IPS DF 6.9 (cell line): ENCODE results near the gene ZNF621.

Experiments
- DNase-seq: peaks from one replicate; pipeline ENCODE4 v3.0.0-alpha.2; 2013; ENCODE audit warnings: low read depth, low spot score
- H3K27ac ChIP-seq: one replicate; pipeline ENCODE4 v1.5.1; 2013; ENCODE audit warnings: low read length, control low read depth
- H3K27me3 ChIP-seq: 2 replicates; pipeline ENCODE4 v1.6.1; 2013; ENCODE audit warnings: mild to moderate bottlenecking, low read length; ENCODE audit not compliant: control insufficient read depth, insufficient read depth
- H3K36me3 ChIP-seq: 2 replicates; pipeline ENCODE4 v1.6.1; 2013; ENCODE audit warnings: low read length; ENCODE audit not compliant: control insufficient read depth, insufficient read depth
- H3K4me1 ChIP-seq: 2 replicates; pipeline ENCODE4 v1.6.1; 2013; ENCODE audit warnings: low read length; ENCODE audit not compliant: control insufficient read depth, insufficient read depth
- H3K4me3 ChIP-seq: 2 replicates; pipeline ENCODE4 v1.5.1; 2013; ENCODE audit warnings: mild to moderate bottlenecking, low read length
- H3K9me3 ChIP-seq: 2 replicates; pipeline ENCODE4 v1.6.1; 2013; ENCODE audit warnings: low read length, inconsistent platforms; ENCODE audit not compliant: control insufficient read depth, insufficient read depth
- WGBS: extraction: QIAGEN DNeasy Blood & Tissue Kit; methylation state at CpG from one replicate; pipeline ENCODE4 v1.1.7; 2013; ENCODE audit warnings: mixed read lengths, missing lambda C conversion rate; ENCODE audit not compliant: insufficient read length, insufficient coverage; 5-methylcytosine and 5-hydroxymethylcytosine counted together

The ZNF621 gene

DNA sequence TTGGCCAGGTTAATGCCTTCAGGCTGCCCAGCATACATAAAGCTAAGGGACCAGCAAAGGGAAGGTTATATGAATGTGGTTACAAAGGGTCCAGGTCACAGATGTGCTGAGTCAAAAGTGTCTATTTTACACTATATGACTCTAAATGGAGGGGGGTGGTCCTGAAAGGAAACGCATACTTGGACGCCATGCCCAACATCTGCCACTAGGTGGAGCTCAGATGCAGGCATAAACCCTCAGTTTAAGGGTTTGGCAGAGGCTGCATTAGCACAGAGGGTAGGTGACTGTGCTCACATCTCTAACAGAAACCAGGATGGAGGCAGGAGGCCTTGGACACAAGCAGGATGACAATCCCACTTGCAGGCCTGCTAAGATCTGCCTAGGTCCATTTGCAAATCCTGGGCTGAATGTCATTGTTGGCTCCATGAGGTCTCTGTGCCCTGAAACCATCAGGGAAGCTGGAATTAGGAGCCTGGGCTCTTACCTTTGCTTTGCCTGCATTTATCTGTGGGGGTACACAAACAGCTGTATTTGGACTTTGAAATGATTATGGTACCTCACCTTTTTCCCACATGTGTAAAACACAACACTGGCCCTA lies 55.8 kb downstream of the ZNF621 start:
- Histone ChIP-seq H3K4me3 (no peak overlapping the region), H3K36me3 (no peaks in the 10 kb centered on the region), H3K4me1 (no peaks in the 10 kb centered on the region; the same call in 1 of the 2 replicates), H3K27me3 (no peaks in the 10 kb centered on the region), H3K9me3 (no peaks in the 10 kb centered on the region), H3K27ac (no peak overlapping the region)
- DNase-seq: peak; percentile 73
- WGBS: no CpG with 5 or more reads among the region's 2 CpGs

DNA sequence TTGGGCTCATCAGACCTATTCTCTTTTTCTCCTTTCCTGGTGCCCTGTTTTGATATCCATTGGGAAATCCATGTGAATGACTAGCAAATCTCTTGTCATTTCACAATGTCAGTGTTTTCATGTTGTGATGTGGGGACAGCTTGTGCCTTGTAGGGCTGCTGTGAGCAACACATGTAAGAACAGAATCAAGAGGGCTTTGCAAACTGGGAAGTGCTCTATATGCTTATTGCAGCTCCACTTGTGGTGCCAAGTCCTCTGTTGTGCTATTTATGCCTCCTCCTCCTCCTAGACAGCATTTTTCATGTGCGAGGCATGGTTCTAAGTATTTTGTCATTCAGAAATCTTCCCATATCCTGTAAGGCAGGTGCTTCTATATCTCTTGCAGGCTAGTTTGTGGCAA lies 56.4 kb downstream of the ZNF621 start:
- no peaks in the 10 kb centered on the region for H3K9me3 ChIP-seq
- DNase-seq: no peak
- no peaks in the 10 kb centered on the region for H3K27me3 ChIP-seq
- H3K36me3 ChIP-seq: no peaks in the 10 kb centered on the region
- no peak overlapping the region for H3K4me3 ChIP-seq
- no CpG with 5 or more reads among the region's 1 CpG for WGBS
- H3K4me1 ChIP-seq: no peaks in the 10 kb centered on the region; the same call in 1 of the 2 replicates
- H3K27ac ChIP-seq: no peak overlapping the region

DNA sequence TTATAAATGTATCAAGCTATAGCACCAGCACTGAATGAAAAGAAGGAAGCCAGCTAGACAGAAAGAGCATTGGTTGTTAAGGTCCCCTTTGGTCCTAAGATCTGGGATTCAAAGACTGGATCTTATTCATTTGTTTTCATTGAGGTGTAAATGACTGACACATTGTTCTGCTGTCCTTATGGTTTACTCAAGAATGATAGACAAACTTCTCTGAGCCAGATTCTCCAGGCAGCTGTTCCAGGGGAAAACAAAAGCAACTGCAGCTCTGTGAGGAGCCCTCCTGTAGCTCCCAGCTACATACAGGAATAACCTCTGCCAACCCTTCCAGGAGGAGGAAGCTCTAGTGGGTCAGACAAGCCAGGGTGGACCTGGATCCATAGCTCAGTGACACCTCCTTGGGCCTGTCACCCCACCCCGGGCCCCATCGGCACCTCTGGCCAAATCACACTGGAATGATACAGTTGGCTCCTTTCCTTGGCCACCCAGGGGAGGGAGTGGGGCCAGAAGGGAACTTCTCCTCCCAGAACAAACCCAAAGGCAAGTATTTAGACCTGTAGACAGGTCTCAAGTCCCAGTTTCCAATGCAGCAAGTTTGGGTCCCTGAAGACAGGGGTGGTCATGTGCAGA lies 57.8 kb downstream of the ZNF621 start:
- Histone ChIP-seq H3K9me3 (no peaks in the 10 kb centered on the region), H3K36me3 (no peaks in the 10 kb centered on the region), H3K27ac (no peak overlapping the region), H3K27me3 (no peaks in the 10 kb centered on the region), H3K4me1 (no peaks in the 10 kb centered on the region; the same call in 1 of the 2 replicates), H3K4me3 (no peak overlapping the region)
- no peak for DNase-seq
- WGBS: no CpG with 5 or more reads among the region's 2 CpGs

DNA sequence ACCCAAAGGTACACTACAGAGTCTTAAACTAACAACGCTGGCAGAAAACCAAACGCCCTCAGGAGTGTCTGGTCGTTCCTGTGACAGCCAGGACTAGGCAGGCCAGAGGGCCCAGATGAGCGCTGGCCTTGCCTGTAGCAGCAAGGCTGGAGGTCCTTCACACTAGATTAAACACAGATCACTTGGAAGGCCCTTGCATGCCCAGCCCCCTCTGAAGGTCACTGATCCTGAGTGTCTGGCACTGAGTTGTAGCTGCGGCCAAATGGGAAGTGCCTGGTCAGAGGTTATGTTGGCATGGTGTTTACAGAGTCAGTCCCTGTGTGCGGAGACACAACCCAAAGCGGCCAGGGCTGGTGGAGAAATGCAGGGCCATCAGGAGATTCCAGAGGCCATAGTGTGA lies 58.9 kb downstream of the ZNF621 start:
- H3K27me3 ChIP-seq: no peaks in the 10 kb centered on the region
- no CpG with 5 or more reads among the region's 7 CpGs for WGBS
- no peaks in the 10 kb centered on the region for H3K36me3 ChIP-seq
- no peaks in the 10 kb centered on the region; the same call in 1 of the 2 replicates for H3K4me1 ChIP-seq
- H3K27ac ChIP-seq: no peak overlapping the region
- no peak for DNase-seq
- no peaks in the 10 kb centered on the region for H3K9me3 ChIP-seq
- H3K4me3 ChIP-seq: no peak overlapping the region

DNA sequence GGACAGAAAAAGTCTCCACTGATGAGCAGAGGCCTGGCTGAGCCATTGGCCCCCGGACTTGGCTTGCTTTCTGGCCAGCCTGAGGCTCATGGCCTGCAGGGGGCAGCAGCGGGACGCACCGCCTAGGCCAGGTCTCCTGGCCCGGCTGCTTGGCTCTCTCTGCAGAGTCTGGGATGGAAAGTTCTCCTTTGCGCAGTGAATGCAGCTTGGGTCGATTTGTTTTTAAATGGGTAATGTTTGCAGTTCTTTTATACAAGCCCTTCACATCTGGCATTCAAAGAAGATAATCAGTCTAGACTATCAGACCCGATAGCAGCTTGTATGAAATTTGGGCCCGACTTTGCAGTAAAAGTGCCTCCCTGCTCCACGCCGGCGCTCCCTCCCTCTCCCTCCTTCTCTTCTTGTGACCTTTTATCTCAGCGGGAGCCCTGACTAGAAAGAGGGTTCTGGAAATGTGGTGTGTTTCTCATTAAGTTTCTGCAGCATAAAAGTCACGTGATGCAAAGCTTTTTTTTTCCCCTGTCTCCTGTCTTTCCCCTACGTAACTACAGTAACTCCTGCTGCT lies 59.9 kb downstream of the ZNF621 start:
- WGBS: no CpG with 5 or more reads among the region's 15 CpGs

DNA sequence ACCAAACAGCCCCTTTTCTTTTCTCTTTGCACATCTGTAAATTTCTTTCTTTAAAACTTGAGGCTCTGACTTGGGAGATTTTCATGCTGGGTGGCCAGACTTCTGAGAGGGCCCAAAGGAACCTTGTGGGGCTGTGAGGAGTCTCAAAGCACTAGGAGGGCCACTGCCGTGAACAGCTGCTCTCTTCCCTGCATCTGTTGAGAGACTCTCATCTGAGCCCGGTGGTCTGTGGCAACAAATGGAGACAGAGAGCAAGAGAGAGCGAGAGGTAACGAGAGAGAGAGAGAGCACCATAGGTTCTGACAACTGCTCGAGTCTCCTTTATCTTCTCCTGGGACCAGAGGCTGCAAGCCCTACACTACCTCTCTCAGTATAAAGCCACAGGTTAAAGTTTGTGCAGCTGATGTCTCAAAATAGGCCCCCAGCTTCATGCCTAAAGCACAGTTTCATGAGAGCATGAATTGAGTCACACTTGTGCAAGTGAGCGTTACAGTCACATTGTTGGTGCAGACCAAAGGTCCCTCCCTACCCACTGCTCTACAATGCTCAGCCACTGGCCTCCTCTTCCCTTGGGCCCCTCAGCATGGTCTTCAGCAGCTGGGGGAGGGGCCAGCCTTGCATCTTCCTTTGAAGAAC lies 60.7 kb downstream of the ZNF621 start:
- WGBS: no CpG with 5 or more reads among the region's 6 CpGs
- no peaks in the 10 kb centered on the region for H3K9me3 ChIP-seq
- no peak overlapping the region for H3K4me3 ChIP-seq
- DNase-seq: no peak
- H3K27me3 ChIP-seq: no peaks in the 10 kb centered on the region
- H3K27ac ChIP-seq: no peak overlapping the region
- no peaks in the 10 kb centered on the region; the same call in 1 of the 2 replicates for H3K4me1 ChIP-seq
- H3K36me3 ChIP-seq: no peaks in the 10 kb centered on the region

More for the DNA sequence above, 59.9 kb downstream of the ZNF621 start:
- H3K4me3 ChIP-seq: no peak overlapping the region
- no peaks in the 10 kb centered on the region for H3K36me3 ChIP-seq
- no peaks in the 10 kb centered on the region; the same call in 1 of the 2 replicates for H3K4me1 ChIP-seq
- no peaks in the 10 kb centered on the region for H3K9me3 ChIP-seq
- peak; percentile 71 for DNase-seq
- H3K27ac ChIP-seq: no peak overlapping the region
- H3K27me3 ChIP-seq: no peaks in the 10 kb centered on the region

DNA sequence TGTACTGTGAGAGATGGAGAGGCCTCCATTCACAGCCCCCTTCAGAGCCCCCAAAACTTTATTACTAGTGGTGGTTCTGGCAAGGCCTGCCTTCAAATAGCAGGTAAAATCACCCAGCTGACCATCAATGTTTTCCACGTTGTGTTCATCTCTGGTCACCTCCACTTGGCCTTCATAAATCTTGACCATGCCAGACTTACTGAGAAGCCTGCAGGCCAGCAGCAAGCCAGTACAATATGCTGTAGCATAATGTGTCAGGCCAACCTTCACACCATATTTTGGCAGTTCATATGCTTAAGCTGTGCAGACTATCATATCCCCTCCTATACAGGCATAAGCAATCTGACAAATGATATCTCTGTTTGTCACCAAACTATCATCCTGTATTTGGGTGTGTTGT lies 62.1 kb downstream of the ZNF621 start:
- no peak overlapping the region for H3K4me3 ChIP-seq
- H3K27ac ChIP-seq: no peak overlapping the region
- H3K4me1 ChIP-seq: no peaks in the 10 kb centered on the region
- DNase-seq: no peak
- H3K36me3 ChIP-seq: no peaks in the 10 kb centered on the region
- no peaks in the 10 kb centered on the region for H3K9me3 ChIP-seq
- H3K27me3 ChIP-seq: no peaks in the 10 kb centered on the region
- WGBS: no CpG with 5 or more reads among the region's 1 CpG

DNA sequence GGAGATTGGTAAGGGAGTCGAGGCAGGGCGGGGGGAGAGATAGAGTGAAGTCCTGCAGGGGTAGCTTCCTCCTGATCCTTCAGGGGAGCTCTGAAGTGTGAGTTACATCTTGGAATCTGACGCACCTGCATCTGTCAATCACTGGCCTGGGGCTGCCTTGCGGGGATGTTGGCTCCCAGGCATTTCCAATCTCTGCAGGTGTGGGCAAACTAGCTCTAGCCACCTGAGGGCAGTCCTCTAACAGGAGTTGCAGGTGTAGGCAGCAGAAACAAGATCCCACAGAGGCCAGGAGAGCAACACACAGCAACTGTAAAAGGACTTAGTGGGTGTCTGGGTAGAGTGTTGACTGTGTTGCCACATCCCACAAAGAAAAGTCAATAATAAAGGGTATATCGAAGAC lies 63.6 kb downstream of the ZNF621 start:
- H3K4me1 ChIP-seq: no peaks in the 10 kb centered on the region
- H3K27ac ChIP-seq: no peak overlapping the region
- H3K36me3 ChIP-seq: no peaks in the 10 kb centered on the region
- no peaks in the 10 kb centered on the region for H3K27me3 ChIP-seq
- no peaks in the 10 kb centered on the region for H3K9me3 ChIP-seq
- WGBS: no CpG with 5 or more reads among the region's 5 CpGs
- DNase-seq: no peak
- H3K4me3 ChIP-seq: no peak overlapping the region
